GDM1 (cell line): ENCODE data around the gene GNA12.
"Not testable (repeated sequence)": the region's sequence is repeated elsewhere in the genome, so short reads cannot be mapped to it uniquely, and the experiment has no call there.

Experiments used
- DNase-seq: peaks from one replicate; lab custom pipeline; 2025; lab: John Stamatoyannopoulos, UW

GNA12 gene

GRCh38 chr7:2713370-2713769 lies 130.7 kb downstream of the GNA12 start:
- DNase-seq = peak; percentile 77

- no peak for DNase-seq
These were observed 132.0 kb downstream of the GNA12 start for GRCh38 chr7:2711895-2712675.

DNA sequence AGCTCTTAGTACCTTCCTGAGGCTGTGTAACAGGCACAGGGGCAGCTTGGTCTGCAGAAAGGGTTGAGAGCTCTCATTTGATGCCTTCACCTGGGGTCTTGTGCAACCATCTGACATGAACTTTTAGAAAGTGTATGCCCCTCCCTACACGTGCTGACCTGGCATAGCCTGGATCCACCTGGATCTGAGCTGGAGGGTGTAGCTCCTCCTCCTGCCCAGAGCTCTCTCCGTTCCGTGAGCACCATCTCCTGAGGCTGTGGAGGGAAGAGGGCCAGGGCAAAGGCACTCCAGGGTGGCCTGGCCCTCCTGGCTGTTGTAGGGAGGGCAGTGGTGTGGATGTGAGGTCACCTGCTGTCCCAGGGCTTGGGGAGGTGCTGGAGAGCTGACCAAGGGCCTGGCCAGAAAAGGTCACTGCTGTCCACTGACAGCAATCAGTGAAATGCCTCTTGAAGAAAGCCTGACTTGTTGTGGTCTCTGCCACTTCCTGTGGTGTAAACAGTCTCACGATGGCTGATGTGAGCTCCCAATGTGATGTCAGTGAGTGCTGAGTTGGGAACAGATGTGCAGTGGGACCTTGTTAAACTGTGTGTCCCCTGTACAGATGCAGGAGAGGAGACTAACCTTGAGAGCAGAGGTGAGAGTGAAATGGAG lies 133.1 kb downstream of the GNA12 start:
- peak; percentile 47 for DNase-seq

GRCh38 chr7:2710286-2710655 lies 133.8 kb downstream of the GNA12 start:
- no peak for DNase-seq

DNA sequence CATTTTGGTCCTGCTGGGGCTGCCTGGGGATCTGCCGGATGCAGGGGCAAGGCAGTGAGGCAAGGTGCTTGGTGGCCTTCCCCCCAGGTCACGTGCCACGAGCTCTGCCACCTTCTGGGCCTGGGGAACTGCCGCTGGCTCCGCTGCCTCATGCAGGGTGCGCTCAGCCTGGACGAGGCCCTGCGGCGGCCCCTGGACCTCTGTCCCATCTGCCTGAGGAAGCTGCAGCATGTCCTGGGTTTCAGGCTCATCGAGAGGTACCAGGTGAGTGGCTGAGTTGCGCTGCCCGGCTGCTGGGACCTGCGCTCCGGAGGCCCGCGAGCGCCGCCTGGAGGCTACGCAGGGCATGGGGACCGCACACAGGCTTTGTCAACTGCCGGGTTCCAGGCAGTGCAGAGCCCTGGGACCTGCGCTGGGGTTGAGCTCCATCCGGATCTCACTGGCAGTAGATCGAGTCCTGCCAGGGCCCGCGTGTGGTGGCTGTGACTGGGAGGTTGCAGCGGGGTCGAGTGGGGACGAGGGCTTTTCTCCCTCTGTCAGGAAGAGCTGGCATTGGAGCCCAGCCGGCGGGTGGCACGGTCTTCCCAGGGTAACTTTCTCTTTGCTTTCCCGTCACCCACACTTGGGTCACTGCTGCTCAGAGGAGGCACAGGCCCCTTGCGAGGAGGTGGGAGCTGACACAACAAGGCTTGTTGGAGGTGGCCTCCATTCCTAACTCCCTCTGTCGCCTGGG lies 134.4 kb downstream of the GNA12 start:
- DNase-seq = no peak

GRCh38 chr7:2708547-2709310 lies 135.4 kb downstream of the GNA12 start:
- DNase-seq = no peak

- no peak for DNase-seq
These were observed 136.1 kb downstream of the GNA12 start for GRCh38 chr7:2708041-2708440.

DNA sequence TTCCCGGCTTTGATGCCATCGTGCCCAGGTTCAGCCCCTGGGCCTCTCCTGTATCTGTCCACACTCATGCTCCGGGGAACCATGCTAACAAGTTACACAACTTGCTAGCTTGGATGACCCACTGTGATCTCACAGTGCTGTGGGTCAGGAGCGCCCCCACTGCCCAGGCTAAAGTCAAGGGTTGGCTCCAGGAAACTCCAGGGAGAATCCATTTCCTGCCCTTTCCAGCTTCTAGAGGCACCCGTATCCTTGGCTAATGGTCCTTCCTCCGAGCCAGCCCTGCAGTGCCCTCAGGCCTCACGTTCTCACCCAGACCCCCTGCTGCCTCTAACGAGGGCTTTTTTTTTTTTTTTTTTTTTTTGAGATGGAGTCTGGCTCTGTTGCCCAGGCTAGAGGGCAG lies 136.6 kb downstream of the GNA12 start:
- no peak for DNase-seq

- no peak for DNase-seq
These were observed 137.4 kb downstream of the GNA12 start for GRCh38 chr7:2706685-2707126.

DNA sequence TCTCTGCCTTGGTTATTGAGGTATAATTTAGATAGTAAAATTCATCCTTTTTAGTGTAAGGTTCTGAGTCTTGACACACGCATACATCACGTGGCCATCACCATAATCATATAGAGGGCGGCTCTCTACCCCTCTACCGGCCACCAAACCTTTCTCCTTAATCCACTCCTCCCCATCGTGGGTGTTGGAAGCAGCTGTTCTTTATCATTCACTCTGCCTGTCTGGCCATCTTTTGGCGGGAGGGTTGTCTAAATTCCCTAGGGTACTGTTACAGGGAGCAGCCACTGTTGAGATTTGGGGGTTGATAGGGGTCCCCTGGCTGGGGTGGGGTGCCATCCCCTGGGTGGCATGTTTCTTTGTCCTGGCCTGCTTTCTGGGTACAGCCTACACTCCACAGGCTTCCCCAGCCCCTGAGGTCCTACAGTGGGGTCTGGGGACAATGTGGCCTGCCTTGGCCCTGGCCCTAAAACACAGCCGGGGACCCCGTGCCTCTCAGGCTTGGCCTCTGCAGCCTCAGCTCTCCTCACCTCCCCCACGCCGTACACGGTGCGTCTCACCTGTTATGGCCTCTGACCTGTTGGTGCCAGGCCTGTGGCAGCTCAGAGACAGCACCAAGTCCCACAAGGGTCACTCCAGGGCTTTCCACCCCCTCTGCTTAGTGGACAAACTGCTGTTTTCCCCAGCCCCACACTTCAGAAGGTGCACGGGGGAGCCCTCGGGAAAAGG lies 138.6 kb downstream of the GNA12 start:
- no peak for DNase-seq

DNA sequence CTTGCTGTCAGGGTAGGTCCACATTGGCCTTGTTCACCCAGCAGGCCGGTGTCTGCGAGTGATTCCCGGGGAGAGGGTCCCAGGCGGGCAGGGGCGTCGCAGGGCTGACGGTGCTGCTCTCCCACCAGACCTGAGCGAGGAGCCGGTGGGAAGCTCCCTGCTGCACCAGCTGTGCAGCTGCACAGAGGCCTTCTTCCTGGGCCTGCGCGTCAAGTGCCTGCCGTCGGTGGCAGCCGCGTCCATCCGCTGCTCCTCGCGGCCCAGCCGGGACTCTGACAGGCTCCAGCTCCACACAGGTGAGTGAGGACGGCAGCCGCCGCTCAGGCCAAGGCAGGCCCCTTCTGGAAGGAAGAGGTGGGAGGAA lies 141.5 kb downstream of the GNA12 start:
- no peak for DNase-seq

DNA sequence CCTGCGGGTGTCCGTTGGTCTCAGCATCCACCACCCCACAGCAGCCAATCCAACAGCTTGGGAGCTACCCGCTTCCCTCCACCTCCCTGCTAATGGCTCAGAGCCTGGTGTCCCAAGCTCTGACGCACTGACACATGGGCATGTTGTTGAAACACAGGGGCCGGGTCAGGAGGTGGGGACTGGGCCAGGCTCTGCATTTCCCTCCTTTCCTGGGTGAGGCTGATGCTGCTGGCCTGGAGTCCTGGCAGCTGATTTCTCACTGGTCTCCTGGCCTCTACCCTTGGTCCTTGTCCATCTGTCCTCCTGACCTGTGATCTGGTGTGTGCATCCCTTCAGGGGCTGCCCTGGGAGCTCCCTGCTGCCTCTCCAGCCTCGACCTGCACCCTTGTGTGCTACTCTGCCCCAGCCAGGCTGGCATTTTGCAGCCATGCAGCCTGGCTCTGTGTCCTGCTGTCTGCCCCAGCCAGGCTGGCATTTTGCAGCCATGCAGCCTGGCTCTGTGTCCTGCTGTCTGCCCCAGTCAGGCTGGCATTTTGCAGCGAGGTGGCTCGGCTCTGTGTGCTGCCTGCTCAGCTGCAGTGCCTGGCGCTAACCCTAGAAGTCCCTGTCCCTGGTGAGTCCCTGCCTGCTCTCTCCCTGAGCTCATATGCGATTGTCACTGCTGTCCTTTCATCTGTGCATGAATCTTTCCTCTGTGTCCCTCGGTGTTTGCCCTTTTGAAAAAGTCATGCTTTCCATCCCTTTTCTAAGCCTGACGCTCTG lies 142.1 kb downstream of the GNA12 start:
- DNase-seq = no peak

GRCh38 chr7:2701424-2701823 lies 142.7 kb downstream of the GNA12 start:
- DNase-seq = no peak

DNA sequence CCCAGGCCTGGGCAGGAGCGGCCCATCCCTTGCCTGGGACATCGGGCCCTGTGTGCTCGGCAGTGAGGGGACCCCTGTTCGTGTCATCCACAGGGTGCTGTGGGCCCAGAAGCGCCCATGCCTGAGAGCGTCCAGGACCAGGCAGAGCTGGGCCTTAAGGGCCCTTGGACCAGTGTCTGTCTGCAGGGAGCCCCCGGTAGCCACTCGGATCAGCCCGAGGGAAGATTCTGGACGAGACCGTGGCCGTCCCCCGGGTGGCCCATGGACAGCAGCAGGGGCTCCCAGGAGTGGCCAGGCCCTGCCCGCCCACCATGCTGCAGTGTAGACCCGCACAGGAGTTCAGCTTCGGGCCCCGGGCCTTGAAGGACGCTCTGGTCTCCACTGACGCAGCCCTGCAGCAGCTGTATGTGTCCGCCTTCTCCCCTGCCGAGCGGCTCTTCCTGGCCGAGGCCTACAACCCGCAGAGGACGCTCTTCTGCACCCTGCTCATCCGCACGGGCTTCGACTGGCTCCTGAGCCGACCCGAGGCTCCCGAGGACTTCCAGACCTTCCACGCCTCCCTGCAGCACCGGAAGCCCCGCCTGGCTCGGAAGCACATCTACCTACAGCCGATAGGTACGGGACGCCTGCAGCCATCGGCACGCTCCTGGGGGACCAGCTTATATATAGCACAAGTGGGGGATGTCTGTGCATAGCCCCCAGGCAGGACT lies 143.8 kb downstream of the GNA12 start:
- no peak for DNase-seq

GRCh38 chr7:2699289-2699620 lies 144.9 kb downstream of the GNA12 start:
- DNase-seq = no peak

DNA sequence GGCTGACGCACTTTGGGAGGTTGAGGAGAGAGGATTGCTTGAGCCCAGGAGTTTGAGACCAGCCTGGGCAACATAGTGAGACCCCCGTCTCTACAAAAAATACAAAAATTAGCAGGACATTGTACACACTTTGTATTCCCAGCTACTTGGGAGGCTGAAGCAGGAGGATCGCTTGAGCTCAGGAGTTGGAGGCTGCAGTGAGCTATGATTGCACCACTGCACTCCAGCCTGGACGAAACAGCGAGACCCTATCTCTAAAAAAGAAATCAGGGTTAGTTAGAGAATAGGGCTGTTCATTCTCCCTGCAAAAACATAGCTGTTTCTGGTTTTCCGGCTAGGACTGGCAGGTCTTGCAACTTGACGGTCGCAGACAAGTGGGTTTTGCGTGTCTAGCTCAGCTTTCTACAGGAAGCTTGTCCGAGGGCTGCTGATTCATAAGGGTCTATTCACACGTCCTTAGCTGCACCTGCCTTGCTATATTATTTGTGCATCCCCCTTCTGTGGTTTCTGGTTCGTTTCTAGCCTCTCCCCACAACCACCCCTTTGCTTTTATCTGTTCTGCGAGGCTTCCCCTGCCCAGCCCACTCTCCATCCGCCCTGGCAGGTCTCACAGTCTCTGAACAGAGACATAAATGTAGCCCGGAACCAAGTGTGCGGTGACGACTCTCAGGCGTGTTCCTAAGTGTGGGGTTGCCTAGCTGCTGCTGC lies 145.4 kb downstream of the GNA12 start:
- peak; percentile 94 for DNase-seq

GRCh38 chr7:2694122-2694436 lies 150.0 kb downstream of the GNA12 start:
- DNase-seq = not testable (repeated sequence)

DNA sequence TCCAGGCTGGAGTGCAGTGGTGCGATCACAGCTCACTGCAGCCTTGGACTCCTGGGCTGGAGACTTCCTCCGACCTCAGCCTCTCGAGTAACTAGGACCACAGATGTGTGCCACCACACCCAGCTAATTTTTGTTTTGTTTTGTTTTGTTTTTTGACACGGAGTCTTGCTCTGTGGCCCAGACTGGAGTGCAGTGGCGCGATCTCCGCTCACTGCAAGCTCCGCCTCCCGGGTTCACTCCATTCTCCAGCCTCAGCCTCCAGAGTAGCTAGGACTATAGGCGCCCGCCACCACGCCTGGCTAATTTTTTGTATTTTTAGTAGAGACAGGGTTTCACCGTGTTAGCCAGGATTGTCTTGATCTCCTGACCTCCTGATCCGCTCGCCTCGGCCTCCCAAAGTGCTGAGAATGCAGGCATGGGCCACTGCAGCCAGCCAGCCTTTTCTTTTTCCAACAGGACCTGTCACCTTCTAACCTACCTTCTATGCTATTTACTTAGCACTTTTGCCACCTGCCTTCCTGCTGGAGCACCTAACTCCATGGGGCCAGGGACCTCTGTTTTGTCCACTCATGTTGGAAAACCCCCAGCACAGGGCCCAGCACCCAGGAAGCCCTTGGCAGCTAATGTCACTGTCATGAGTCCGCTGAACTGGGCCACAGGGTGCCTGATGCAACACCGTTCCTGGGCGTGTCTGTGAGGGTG lies 150.5 kb downstream of the GNA12 start:
- DNase-seq = not testable (repeated sequence)

DNA sequence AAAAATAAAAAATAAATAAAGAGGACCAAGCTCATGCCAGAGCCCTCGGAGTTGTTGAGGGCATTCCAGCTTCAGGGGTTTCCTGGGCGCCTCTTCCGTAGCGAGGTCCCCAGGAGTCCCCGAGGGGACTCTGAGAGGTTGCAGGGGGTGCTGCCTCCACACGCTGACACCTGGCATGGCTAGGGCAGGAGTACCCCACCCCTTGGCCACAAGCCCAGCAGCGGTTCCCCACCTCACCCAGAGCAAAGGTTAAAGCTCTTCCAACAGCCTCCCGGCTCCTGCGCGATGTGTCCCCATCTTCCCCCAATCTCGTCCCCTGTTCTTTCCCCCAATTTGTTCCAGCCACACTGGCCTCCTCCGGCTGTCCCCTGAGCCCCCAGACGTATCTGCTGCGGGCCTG lies 151.6 kb downstream of the GNA12 start:
- DNase-seq = no peak
